Esophagus squamous epithelium (tissue), 5 donors: ENCODE data around the gene NFKBIB. TPM values are rescaled to one million over a fixed set of nuclear protein-coding genes. Genes with fewer than 3 reads are reported as not detected.
A peak's percentile ranks its signal among the peaks of the same experiment; 100 is the strongest.
"Not testable (repeated sequence)": the region's sequence is repeated elsewhere in the genome, so short reads cannot be mapped to it uniquely, and the experiment has no call there.

Experiments
- DNase-seq: peaks from one replicate; lab custom pipeline; 2025; lab: John Stamatoyannopoulos, UW
- H3K27ac ChIP-seq, 4 donors: fragments of 200-600 bp; sonication (generic); one replicate each; pipeline ENCODE4 v1.5.1; 2016 to 2019; ENCODE audit warnings: mild to moderate bottlenecking in 1 of 4
- H3K27me3 ChIP-seq, 4 donors: fragments of 200-600 bp; sonication (generic); 1 replicate in 3 of 4; 2 replicates in 1 of 4; pipeline versions ENCODE4 v1.5.1 to v1.6.0; 2017 to 2021; ENCODE audit warnings: antibody characterized with exemption in 1 of 4
- H3K36me3 ChIP-seq, 3 donors: fragments of 200-600 bp; sonication (generic); one replicate each; pipeline ENCODE4 v1.5.1; 2016 to 2019
- H3K4me1 ChIP-seq, 3 donors: fragments of 200-600 bp; sonication (generic); one replicate each; pipeline ENCODE4 v1.5.1; 2017 to 2019
- H3K4me3 ChIP-seq, 4 donors: fragments of 200-600 bp; sonication (generic); 1 replicate in 3 of 4; 2 replicates in 1 of 4; pipeline ENCODE4 v1.5.1; 2016 to 2019; ENCODE audit warnings: mild to moderate bottlenecking in 2 of 4, moderate library complexity in 1 of 4
- H3K9me3 ChIP-seq, 3 donors: fragments of 200-600 bp; sonication (generic); one replicate each; pipeline ENCODE4 v1.5.1; 2016 to 2019
- CTCF ChIP-seq, 6 experiments: fragments of 450-650 bp in 4 of 6; fragments of 200-600 bp in 2 of 6; sonication (generic) in 2 of 6; IDR thresholded peaks; one replicate each; pipeline ENCODE4 v1.5.1; 2016 to 2019; ENCODE audit warnings: antibody characterized with exemption in 6 of 6, mild to moderate bottlenecking in 4 of 6, moderate library complexity in 4 of 6
- POLR2A ChIP-seq, 4 donors: fragments of 450-650 bp; IDR thresholded peaks; one replicate each; pipeline ENCODE4 v1.6.1; 2017; ENCODE audit warnings: antibody characterized with exemption in 4 of 4, mild to moderate bottlenecking in 4 of 4, moderate library complexity in 3 of 4
- WGBS, 2 donors: methylation state at CpG; one replicate each; pipeline ENCODE4 v1.1.5; 2018; 5-methylcytosine and 5-hydroxymethylcytosine counted together
- intact Hi-C: fragments of 100-400 bp; cut with DNase I; formaldehyde crosslinking; loops from one replicate; pipeline ENCODE4 v1.15.0; 2022
- total RNA-seq, 4 donors: library from RNA; depleted of rRNA; stranded (reverse); fragments of >200 nt; gene quantifications; one replicate each; pipeline ENCODE4 v1.1.0, GENCODE V29; 2016
- donor health status: DM: yes; HTN: yes; CAD: no.

NFKBIB gene
- total RNA-seq, 4 donors from 2014 or later = 22.0 to 34.0 (median 26.7) TPM

- DNase-seq = no peak
- Histone ChIP-seq H3K9me3 (no peaks in the 10 kb centered on the region), H3K4me1 (peaks cover 18 to 61% (median 30%) of the 10 kb centered on the region in 3 donors), H3K4me3 (peak overlapping the region; percentile 30 to 65 (median 52)), H3K27ac (peak overlapping the region; percentile 37 to 67 (median 56)), H3K27me3 (no peaks in the 10 kb centered on the region), H3K36me3 (no peaks in the 10 kb centered on the region)
- WGBS, 2 donors = 2 to 46% methylated on average over 10 to 12 of the region's 34 CpGs
- TF ChIP-seq CTCF (IDR thresholded peaks at IDR 0.05) (no peak), POLR2A (IDR thresholded peaks at IDR 0.05) (no peak)
- intact Hi-C loops = no loop called here
Measured at GRCh38 chr19:38869160-38869835, 30.5 kb upstream of the NFKBIB start.

- peak; percentile 37 for DNase-seq
- peak; percentile 88 to 97 (median 92) for TF ChIP-seq CTCF (IDR thresholded peaks at IDR 0.05)
- TF ChIP-seq POLR2A (IDR thresholded peaks at IDR 0.05) = no peak
- intact Hi-C loops = no loop called here
Measured at GRCh38 chr19:38869836-38870607, 29.7 kb upstream of the NFKBIB start.

GRCh38 chr19:38870612-38871011 is 29.2 kb upstream of the NFKBIB start:
- no peaks in the 10 kb centered on the region for H3K27me3 ChIP-seq
- H3K27ac ChIP-seq = peak overlapping the region in 2 of 4 donors; percentile 37 to 45
- no peaks in the 10 kb centered on the region for H3K9me3 ChIP-seq

More at GRCh38 chr19:38869836-38870607, 29.7 kb upstream of the NFKBIB start:
- WGBS, 2 donors = 46 to 51% methylated on average over 12 to 16 of the region's 62 CpGs
- Histone ChIP-seq H3K36me3 (no peaks in the 10 kb centered on the region), H3K4me3 (peak overlapping the region; percentile 30 to 65 (median 52)), H3K9me3 (no peaks in the 10 kb centered on the region), H3K27ac (peak overlapping the region; percentile 37 to 67 (median 56)), H3K4me1 (peaks cover 13 to 54% (median 23%) of the 10 kb centered on the region in 3 donors), H3K27me3 (no peaks in the 10 kb centered on the region)

GRCh38 chr19:38873400-38873799 is 26.4 kb upstream of the NFKBIB start:
- H3K36me3 ChIP-seq, H3K9me3 ChIP-seq, intact Hi-C loops, DNase-seq, H3K4me3 ChIP-seq, H3K27me3 ChIP-seq: not testable (repeated sequence)
- 48 to 53% methylated on average over 8 to 10 of the region's 10 CpGs for WGBS, 2 donors
- Histone ChIP-seq H3K4me1 (peaks cover 13 to 47% (median 28%) of the 10 kb centered on the region in 3 donors), H3K27ac (peak overlapping the region in 1 of 4 donors; percentile 47)

More at GRCh38 chr19:38870612-38871011, 29.2 kb upstream of the NFKBIB start:
- no peak for DNase-seq
- TF ChIP-seq POLR2A (IDR thresholded peaks at IDR 0.05) (no peak), CTCF (IDR thresholded peaks at IDR 0.05) (no peak)
- peaks cover 13 to 48% (median 19%) of the 10 kb centered on the region in 3 donors for H3K4me1 ChIP-seq
- intact Hi-C loops = no loop called here
- WGBS, 2 donors = 90 to 100% methylated on average over 3 to 7 of the region's 19 CpGs
- H3K4me3 ChIP-seq = peak overlapping the region in 1 of 4 donors; percentile 65
- no peaks in the 10 kb centered on the region for H3K36me3 ChIP-seq

GRCh38 chr19:38875656-38876395 is 23.9 kb upstream of the NFKBIB start:
- no peak for TF ChIP-seq POLR2A (IDR thresholded peaks at IDR 0.05)
- no peak for TF ChIP-seq CTCF (IDR thresholded peaks at IDR 0.05)
- intact Hi-C loops = no loop called here

More at GRCh38 chr19:38875656-38876395, 23.9 kb upstream of the NFKBIB start:
- no peak overlapping the region for H3K4me3 ChIP-seq
- H3K9me3 ChIP-seq = no peaks in the 10 kb centered on the region
- WGBS, 2 donors = 85% methylated on average over 4 to 5 of the region's 6 CpGs
- no peaks in the 10 kb centered on the region for H3K27me3 ChIP-seq
- H3K27ac ChIP-seq = no peak overlapping the region
- H3K36me3 ChIP-seq = peaks cover 0 to 24% (median 3%) of the 10 kb centered on the region in 3 donors
- peaks cover 0 to 32% (median 12%) of the 10 kb centered on the region in 3 donors for H3K4me1 ChIP-seq
- DNase-seq = no peak
